GM18505 (cell line): ENCODE results near the gene EMC8.

ENCODE experiments used
- ATAC-seq: cut with Tn5 transposase; IDR thresholded peaks from one replicate; pipeline ENCODE4 v1.9.1; 2021; ENCODE audit not compliant: unreplicated experiment
- POLR2A ChIP-seq: IDR thresholded peaks from 4 replicates; pipeline ENCODE4 v1.6.1; 2011; ENCODE audit warnings: borderline replicate concordance; ENCODE audit not compliant: insufficient read depth, insufficient read length; ENCODE audit errors: extremely low read depth

Gene EMC8

DNA sequence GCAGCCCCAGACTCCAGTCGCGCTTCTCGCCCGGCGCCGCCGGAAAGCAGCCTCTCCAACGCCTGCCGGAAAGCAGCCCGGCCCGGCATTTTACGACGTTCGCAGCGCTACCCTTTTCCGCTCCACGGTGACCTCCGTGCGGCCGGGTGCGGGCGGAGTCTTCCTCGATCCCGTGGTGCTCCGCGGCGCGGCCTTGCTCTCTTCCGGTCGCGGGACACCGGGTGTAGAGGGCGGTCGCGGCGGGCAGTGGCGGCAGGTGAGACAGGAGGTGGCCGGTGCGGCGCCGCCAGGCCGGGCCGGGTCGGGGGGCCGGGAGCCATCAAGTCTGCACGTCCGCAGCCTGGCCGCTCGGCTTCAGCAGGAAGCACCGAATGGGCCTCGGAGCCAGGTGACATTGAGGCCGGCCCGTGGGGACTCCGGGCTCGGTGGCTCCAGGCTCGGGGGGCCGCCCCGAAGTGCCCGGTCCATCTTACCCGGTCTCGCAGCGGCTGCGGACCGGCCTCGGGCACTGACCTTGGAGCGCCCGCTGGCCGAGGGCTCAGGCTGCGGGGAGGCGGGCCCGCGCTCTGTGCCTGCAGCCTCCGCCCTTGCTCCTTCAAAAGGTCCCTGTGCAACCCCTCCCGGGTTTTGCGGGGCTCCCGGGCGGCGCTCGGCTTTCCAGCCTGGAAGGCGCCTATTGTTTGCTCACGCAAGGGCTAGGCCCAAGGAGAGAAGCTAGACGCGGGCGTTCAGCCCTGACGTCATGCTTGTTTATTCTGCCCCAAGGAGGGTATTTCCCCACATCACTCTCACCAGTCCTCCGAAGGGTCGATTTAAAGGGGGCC is at the start of gene EMC8, which contains the start of gene COX4I1:
Gene EMC8, minus strand, starts transcription at position 48 of the 824 bp plus-strand sequence. CDS start 249 bp downstream, outside the sequence.
Gene COX4I1, plus strand, starts transcription at position 199 of the 824 bp plus-strand sequence. CDS start 1,511 bp downstream, outside the sequence.
- peak; percentile 87 for TF ChIP-seq POLR2A
- ATAC-seq: peak; percentile 84

DNA sequence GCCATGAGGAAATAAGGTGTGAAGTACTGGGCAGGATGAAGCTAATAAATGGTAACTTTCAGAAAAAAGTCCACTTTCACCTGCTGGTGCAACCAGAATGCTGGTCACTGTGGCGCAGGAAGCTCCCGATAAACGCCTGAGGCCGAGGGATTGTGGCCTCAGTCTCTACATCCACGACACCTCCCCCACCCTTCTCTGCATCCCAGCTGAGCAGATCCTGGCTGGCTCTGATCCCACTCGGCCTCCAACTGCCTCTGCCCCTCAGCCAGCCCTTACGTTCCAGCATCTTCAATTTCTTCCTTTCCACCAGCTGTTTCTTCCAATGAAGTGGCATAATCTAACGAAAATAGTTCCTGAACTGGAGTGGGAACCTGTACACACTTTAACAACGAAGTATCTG is 49.6 kb upstream of the EMC8 start:
- TF ChIP-seq POLR2A: no peak
- no peak for ATAC-seq

DNA sequence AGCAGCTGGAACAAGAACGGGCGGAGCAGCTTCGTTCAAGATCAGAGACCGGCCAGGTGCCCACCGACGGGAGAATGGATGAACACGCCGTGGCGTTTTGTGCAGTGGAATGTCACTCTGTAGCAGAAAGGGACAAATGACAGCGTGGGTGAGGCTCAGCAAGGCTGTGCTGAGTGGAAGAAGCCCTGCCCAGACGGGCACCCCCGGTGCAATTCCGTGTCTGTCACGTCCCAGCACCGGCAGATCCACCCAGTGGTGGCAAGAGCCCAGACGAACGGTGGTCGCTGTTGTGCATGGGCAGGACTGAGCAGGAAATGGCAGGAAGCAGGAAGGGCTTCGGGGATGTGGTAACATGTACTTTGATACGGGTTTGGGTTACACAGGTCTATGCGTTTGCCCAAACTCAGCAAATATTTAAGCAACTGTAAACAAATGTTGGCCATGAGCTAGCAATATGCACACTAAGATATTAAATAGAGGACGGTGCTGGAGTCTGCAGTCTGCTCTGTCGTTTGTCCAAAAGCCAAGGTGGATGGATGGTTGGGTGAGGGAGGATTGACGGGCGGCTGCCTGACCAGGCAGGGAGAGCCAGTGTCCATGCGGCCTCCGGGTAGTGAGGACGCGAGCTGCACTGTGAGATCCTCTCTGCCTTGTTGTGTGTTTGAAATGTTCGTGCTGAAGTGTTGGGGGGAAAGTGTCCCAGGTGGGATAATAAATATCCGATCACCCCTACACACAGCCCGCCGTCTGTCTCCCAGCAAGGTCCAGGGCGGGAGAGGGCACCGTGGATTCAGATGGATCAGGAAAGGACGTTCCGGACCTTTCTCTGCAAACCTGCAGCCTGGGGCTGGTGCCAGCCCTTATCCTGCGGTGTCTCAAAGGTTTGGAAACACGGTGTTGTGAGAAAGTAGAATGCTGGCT is 48.6 kb upstream of the EMC8 start:
- no peak for ATAC-seq

DNA sequence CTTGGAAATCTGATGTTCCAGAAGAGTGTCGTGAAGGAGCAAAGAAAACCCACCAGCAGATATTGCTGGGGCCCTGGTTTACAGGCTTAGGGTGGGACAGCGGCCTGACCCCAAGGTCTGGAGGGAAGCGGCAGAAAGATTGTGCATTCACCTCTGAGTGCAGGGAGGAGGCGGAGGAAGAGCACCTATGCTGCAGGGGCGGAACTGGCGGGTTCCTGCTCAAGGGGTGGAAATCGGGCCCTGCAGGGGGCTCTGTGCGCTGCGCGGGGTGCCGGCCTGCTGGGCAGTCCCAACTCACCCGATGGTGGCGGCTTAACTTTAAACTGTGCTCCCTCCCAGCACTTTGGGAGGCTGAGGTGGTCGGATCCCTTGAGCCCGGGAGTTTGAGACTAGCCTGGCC is 47.7 kb upstream of the EMC8 start:
- ATAC-seq: no peak
- TF ChIP-seq POLR2A: no peak

More for the DNA sequence above, 48.6 kb upstream of the EMC8 start:
- TF ChIP-seq POLR2A: no peak

DNA sequence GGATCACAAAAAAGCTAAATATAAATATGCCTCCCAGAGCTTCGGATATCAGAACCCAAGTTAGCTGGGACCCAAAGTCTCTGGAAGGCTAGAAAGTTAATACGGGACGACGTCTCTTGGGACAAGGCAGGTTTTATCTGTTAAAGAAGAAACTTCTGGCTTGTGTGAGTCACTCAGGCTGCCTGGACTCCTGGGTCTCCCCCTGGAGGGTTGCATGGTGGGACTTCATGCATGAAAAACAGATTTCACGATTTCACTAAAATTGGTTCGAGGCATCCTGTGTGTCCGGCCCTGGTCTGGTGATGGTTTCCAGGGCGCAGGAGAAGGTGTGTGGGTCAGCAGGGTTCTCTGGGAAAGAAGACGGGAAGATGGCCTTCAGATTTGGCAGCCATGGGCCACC is 47.1 kb upstream of the EMC8 start:
- ATAC-seq: no peak
- TF ChIP-seq POLR2A: no peak

DNA sequence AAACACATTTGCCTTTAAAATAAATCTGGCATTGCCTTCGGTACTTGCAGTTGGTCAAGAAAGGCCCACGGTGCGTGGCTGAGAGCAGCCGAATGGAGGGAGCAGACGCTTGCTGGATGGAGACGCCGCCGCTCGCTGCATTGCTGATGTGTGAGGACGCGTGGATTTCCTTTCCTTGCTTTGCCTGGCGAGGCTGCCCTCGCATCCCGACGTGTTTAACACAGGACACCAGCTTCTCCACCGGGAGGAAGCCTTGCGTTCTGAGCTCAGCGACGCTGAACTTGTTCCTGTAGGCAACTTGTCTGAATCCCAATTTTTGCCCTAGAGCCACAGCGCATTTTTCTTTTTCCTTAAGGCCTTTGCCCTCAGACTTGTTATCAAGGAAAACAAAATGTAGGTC is 45.9 kb upstream of the EMC8 start:
- ATAC-seq: no peak
- no peak for TF ChIP-seq POLR2A

DNA sequence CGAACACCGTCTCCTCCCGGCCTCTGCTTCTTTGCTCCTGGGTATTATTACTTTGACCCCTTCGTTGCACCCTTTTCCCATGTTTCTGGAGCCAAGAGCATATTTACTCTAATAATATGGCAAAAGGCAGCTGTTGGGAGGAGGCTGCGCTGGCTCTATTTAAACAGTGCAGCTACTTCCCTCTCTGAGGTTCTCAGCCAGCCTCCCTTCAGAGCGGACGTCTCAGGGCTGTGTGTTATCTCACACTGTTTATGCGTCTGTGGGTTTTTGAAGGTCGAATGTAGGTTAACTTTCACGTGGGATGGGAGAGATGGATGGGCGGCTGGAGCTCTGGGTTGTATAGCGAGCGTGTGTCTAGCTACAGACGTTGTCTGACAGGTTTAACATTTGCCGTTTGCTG is 45.4 kb upstream of the EMC8 start:
- no peak for ATAC-seq

DNA sequence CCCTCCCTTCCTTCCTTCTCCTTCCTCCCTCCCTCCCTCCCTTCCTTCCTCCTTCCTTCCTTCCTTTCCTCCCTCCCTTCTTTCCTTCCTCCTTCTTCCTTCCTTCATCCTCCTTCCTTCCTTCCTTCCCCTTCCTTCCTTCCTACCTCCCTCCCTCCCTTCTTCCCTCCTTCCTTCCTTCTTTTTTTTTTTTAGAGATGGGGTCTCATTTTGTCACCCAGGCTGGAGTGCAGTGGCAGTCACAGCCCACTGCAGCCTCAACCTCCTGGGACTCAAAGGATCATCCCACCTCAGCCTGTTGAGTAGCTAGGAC is 44.8 kb upstream of the EMC8 start:
- no peak for ATAC-seq
- TF ChIP-seq POLR2A: no peak

More for the DNA sequence above, 45.4 kb upstream of the EMC8 start:
- TF ChIP-seq POLR2A: no peak

DNA sequence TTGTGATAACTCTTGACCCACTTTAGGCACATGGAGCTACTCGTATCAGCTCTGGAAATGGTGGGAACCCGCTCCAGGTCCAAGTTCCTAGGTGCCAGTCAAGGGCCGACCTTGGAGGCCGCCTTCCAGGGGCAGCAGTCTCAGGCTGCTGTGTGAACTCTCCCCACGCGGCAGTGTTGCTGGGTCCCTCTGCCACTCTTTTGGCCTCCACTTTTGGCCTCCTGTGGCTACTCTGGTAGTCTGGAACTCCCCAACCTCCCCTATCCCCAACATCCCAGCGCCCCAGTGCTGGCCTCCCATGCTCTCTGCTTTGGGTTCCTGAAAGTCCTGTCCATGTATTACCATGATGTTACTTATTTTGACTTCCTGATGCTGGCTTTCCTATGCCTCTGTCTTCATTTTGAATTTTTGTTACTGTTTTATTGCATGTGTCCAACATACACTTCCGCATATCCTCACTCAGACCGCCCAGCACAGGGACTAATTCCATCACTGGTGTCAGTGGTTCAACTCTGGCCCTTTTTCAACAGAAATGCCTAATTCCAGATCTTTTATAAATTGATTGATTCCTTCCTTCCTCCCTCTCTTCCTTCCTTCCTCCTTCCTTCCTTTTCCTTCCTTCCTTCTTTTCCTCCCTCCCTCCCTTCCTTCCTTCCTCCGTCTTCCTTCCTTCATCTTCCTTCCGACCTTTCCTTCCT is 44.3 kb upstream of the EMC8 start:
- TF ChIP-seq POLR2A: no peak
- ATAC-seq: no peak

DNA sequence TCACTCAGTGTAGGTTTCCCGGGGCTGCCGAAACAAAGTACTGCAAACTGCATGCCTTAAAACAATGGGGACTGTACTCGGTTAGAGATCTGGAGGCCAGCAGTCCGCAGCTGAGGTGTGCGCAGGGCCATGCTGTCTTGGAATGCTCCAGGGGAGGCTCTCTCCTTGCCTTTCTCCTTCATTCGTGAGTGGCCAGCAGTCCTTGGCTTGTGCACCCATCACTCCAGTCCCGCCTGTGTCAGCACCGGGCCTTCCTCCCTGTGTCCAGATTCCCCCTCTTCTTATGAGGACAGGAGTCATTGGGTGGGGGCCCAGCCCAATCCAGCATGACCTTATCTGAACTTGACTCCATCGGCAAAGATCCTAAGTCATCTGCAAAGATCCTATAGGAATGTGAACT is 43.5 kb upstream of the EMC8 start:
- TF ChIP-seq POLR2A: no peak
- no peak for ATAC-seq

DNA sequence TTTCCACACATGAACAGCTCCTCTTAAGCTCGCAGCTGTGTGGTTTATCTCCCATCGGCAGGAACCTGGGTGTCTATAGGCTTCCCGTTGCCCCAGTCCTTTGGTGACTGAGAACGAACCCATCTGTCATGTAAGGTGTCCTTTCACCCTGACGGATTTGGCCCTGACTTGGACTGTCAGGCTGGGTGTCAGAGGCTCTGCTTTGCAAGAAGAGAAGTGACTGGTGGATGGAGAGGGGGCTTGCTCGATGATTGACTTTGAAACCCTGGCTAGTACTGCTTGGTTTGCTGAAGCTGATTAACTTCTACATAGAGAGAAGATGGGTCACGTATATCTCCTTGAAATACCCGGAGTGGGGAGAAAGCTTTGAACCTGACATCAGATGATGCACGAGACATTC is 43.1 kb upstream of the EMC8 start:
- ATAC-seq: no peak
- no peak for TF ChIP-seq POLR2A

DNA sequence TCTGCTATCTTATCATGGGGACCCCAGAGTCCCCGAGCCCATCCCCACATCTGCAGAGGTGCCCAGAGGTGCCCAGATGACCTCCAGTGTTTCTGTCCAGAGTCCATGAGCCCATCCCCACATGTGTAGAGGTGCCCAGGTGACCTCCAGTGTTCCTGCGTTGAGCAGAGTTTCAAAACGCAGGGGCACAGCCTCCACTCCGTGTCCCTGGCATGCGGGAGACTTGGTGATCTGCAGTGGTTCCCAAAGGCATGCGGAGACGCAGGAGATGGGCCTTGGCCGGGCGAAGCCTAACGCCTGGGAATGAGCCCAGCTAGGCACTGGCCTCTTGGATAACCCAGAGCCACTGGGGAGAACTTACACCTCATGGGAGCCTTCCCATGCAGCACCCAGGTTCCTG is 41.5 kb upstream of the EMC8 start:
- ATAC-seq: no peak
- TF ChIP-seq POLR2A: no peak

DNA sequence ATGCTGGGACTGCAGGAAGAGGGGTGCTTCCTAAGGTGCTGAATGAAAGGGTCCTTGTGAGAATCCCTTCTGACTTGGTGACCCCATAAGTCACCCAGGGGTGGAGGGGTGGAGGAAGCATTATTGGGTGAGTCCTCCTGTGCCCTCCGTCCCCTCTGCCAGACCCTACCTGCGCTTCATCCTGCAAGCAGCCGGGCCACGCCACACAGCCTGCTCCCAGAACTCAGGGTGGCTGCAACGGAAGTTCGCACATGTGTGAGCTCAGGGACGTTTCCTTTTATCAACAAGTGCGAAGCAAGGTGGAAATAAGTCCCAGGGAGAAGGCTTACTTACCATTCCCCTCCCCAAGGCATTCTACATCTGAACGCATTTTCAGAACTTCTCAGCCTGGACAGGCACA is 41.1 kb upstream of the EMC8 start:
- no peak for ATAC-seq

More for the DNA sequence above, 41.1 kb upstream of the EMC8 start:
- TF ChIP-seq POLR2A: no peak
